WTC11 (cell line): ENCODE results near the gene ARIH1. TPM values are rescaled to one million over a fixed set of nuclear protein-coding genes. Genes with fewer than 3 reads are reported as not detected.

Experiments used
- ATAC-seq: fragments of 200-7000 bp; cut with Tn5 transposase; 2 replicates; pipeline ENCODE4 v1.10.0; 2021; ENCODE audit warnings: mild to moderate bottlenecking, moderate library complexity
- CTCF ChIA-PET: fragments of 300-600 bp; sonication (Branson Sonifier 250); formaldehyde crosslinking; loops from one replicate; lab custom pipeline; 2021; ENCODE audit warnings: antibody characterized with exemption; lab: Charles Lee
- POLR2A ChIA-PET: fragments of 350-600 bp; sonication (Branson Sonifier 250); formaldehyde crosslinking; loops from one replicate; lab custom pipeline; 2021; ENCODE audit warnings: antibody characterized with exemption; lab: Charles Lee
- DNase-seq: peaks from one replicate; pipeline ENCODE4 v3.0.0; 2021; ENCODE audit warnings: low spot score
- H3K27ac Mint-ChIP-seq: 2 replicates; pipeline ENCODE4 v1.8.0; 2021; ENCODE audit warnings: mixed read lengths
- H3K27me3 Mint-ChIP-seq: 2 replicates; pipeline ENCODE4 v1.8.0; 2021; ENCODE audit warnings: low read depth, mild to moderate bottlenecking, moderate library complexity, mixed read lengths
- H3K36me3 Mint-ChIP-seq: 2 replicates; pipeline ENCODE4 v1.8.0; 2021; ENCODE audit warnings: mixed read lengths
- H3K4me1 Mint-ChIP-seq: 2 replicates; pipeline ENCODE4 v1.8.0; 2022; ENCODE audit warnings: mixed read lengths
- H3K4me3 Mint-ChIP-seq: 2 replicates; pipeline ENCODE4 v1.8.0; 2021; ENCODE audit warnings: mild to moderate bottlenecking, moderate library complexity, mixed read lengths
- H3K9me3 Mint-ChIP-seq: 2 replicates; pipeline ENCODE4 v1.8.0; 2021; ENCODE audit warnings: mixed read lengths
- ARID4B ChIP-seq: sonication (generic); formaldehyde crosslinking; IDR thresholded peaks from 2 replicates; pipeline ENCODE4 v1.8.0; 2023; ENCODE audit warnings: missing genetic modification reagents, mild to moderate bottlenecking, borderline replicate concordance
- CBFB ChIP-seq: sonication (generic); formaldehyde crosslinking; IDR thresholded peaks from 2 replicates; pipeline ENCODE4 v1.8.1; 2022; ENCODE audit warnings: mild to moderate bottlenecking, low read depth, missing genetic modification reagents
- ETV6 ChIP-seq: sonication (generic); formaldehyde crosslinking; IDR thresholded peaks from 2 replicates; pipeline ENCODE4 v1.8.1; 2022; ENCODE audit warnings: mild to moderate bottlenecking, missing genetic modification reagents
- FOXJ3 ChIP-seq: sonication (generic); formaldehyde crosslinking; IDR thresholded peaks from 2 replicates; pipeline ENCODE4 v1.9.0; 2021; ENCODE audit warnings: missing genetic modification reagents, mild to moderate bottlenecking, borderline replicate concordance
- HMGA2 ChIP-seq: fragments of 250-450 bp; sonication (Bioruptor Pico); IDR thresholded peaks from 2 replicates; pipeline ENCODE4 v1.4.0; 2021; ENCODE audit warnings: mild to moderate bottlenecking, moderate library complexity
- HMGXB4 ChIP-seq: sonication (generic); formaldehyde crosslinking; IDR thresholded peaks from 2 replicates; pipeline ENCODE4 v1.8.1; 2023; ENCODE audit warnings: mild to moderate bottlenecking, moderate library complexity, missing genetic modification reagents
- NFE2L1 ChIP-seq: sonication (generic); formaldehyde crosslinking; IDR thresholded peaks from 2 replicates; pipeline ENCODE4 v1.8.1; 2023; ENCODE audit warnings: missing genetic modification reagents
- NR3C1 ChIP-seq: sonication (generic); formaldehyde crosslinking; conservative IDR thresholded peaks from 2 replicates; pipeline ENCODE4 v1.8.1; 2023; ENCODE audit warnings: low read depth, mild to moderate bottlenecking, missing genetic modification reagents
- PREB ChIP-seq: sonication (generic); formaldehyde crosslinking; IDR thresholded peaks from 2 replicates; pipeline ENCODE4 v1.8.1; 2022; ENCODE audit warnings: mild to moderate bottlenecking, missing genetic modification reagents, moderate library complexity, borderline replicate concordance
- SP1 ChIP-seq: sonication (generic); formaldehyde crosslinking; conservative IDR thresholded peaks from 2 replicates; pipeline ENCODE4 v1.8.1; 2022; ENCODE audit warnings: missing genetic modification reagents
- STAT6 ChIP-seq: sonication (generic); formaldehyde crosslinking; conservative IDR thresholded peaks from 2 replicates; pipeline ENCODE4 v1.8.1; 2023; ENCODE audit warnings: mild to moderate bottlenecking, low read depth, missing genetic modification reagents, moderate library complexity
- TCF7 ChIP-seq: sonication (generic); formaldehyde crosslinking; IDR thresholded peaks from 2 replicates; pipeline ENCODE4 v1.8.0; 2022; ENCODE audit warnings: mild to moderate bottlenecking, low read depth, missing genetic modification reagents, moderate library complexity
- TP53 ChIP-seq: sonication (generic); formaldehyde crosslinking; IDR thresholded peaks from 2 replicates; pipeline ENCODE4 v1.8.1; 2023; ENCODE audit warnings: mild to moderate bottlenecking, missing genetic modification reagents
- USF1 ChIP-seq: sonication (generic); formaldehyde crosslinking; IDR thresholded peaks from 2 replicates; pipeline ENCODE4 v1.8.0; 2022; ENCODE audit warnings: mild to moderate bottlenecking, missing genetic modification reagents
- ZNF219 ChIP-seq: sonication (generic); formaldehyde crosslinking; IDR thresholded peaks from 2 replicates; pipeline ENCODE4 v1.8.0; 2023; ENCODE audit warnings: missing genetic modification reagents, mild to moderate bottlenecking, borderline replicate concordance
- ZNF416 ChIP-seq: fragments of 250-450 bp; sonication (Bioruptor Pico); IDR thresholded peaks from 2 replicates; pipeline ENCODE4 v1.9.0; 2021; ENCODE audit warnings: mild to moderate bottlenecking, inconsistent platforms
- total RNA-seq: library from RNA; stranded (reverse); gene quantifications from 3 replicates; pipeline ENCODE4 v1.2.3, GENCODE V29; 2021

Gene ARIH1
- total RNA-seq, 1 experiment from 2014 or later = 198 TPM

GRCh38 chr15:72481015-72481659 is 7.0 kb downstream of the ARIH1 start:
- ATAC-seq (no peak), DNase-seq (no peak)
- H3K27me3 Mint-ChIP-seq = no peaks in the 10 kb centered on the region
- ChIA-PET POLR2A (no interaction called here), CTCF (no interaction called here)
- peak overlapping the region; percentile 59 for H3K27ac Mint-ChIP-seq
- peaks cover 18% of the 10 kb centered on the region for H3K4me1 Mint-ChIP-seq
- TF ChIP-seq ZNF219 (CRISPR knock-in tag) = no peak
- no peak for TF ChIP-seq ARID4B (CRISPR knock-in tag)
- no peak for TF ChIP-seq HMGXB4 (CRISPR knock-in tag)
- no peak for TF ChIP-seq ZNF416 (CRISPR knock-in tag)
- no peak for TF ChIP-seq NFE2L1 (CRISPR knock-in tag)
- TF ChIP-seq NR3C1 (CRISPR knock-in tag) = no peak
- TF ChIP-seq FOXJ3 = no peak
- TF ChIP-seq CBFB (CRISPR knock-in tag) = no peak
- no peak for TF ChIP-seq PREB
- no peak for TF ChIP-seq TP53 (CRISPR knock-in tag)
- TF ChIP-seq STAT6 (CRISPR knock-in tag) = no peak
- TF ChIP-seq TCF7 (CRISPR knock-in tag) = no peak
- no peak for TF ChIP-seq SP1
- TF ChIP-seq USF1 (CRISPR knock-in tag) = no peak
- no peak for TF ChIP-seq ETV6 (CRISPR knock-in tag)
- TF ChIP-seq HMGA2 = no peak
- H3K9me3 Mint-ChIP-seq = peaks cover 4% of the 10 kb centered on the region; the same call in 1 of the 2 replicates
- no peak overlapping the region for H3K4me3 Mint-ChIP-seq
- peaks cover 49% of the 10 kb centered on the region for H3K36me3 Mint-ChIP-seq
